Neutrophil (primary cell): ENCODE results near the gene SCAMP2.
"Not testable (repeated sequence)": the region's sequence is repeated elsewhere in the genome, so short reads cannot be mapped to it uniquely, and the experiment has no call there.

Experiments
- H3K27ac ChIP-seq: fragments of 200-600 bp; sonication (generic); 2 replicates; pipeline ENCODE4 v1.5.1; 2016; ENCODE audit warnings: mild to moderate bottlenecking, moderate library complexity
- H3K27me3 ChIP-seq: fragments of 200-600 bp; sonication (generic); 2 replicates; pipeline ENCODE4 v1.6.0; 2016; ENCODE audit warnings: mild to moderate bottlenecking
- H3K36me3 ChIP-seq: fragments of 200-600 bp; sonication (generic); 2 replicates; pipeline ENCODE4 v1.5.1; 2017
- H3K4me1 ChIP-seq, 2 experiments: fragments of 200-600 bp in 1 of 2; sonication (generic) in 1 of 2; 1 replicate in 1 of 2; 2 replicates in 1 of 2; pipeline versions ENCODE4 v1.5.1 to v1.6.1; 2013 to 2016; ENCODE audit warnings: low read depth in 1 of 2, low read length in 1 of 2, mild to moderate bottlenecking in 1 of 2, moderate library complexity in 1 of 2; ENCODE audit not compliant: control insufficient read depth in 1 of 2, insufficient read depth in 1 of 2
- H3K4me3 ChIP-seq, 2 experiments: fragments of 200-600 bp in 1 of 2; sonication (generic) in 1 of 2; 1 replicate in 1 of 2; 2 replicates in 1 of 2; pipeline ENCODE4 v1.5.1; 2013 to 2016; ENCODE audit warnings: low read depth in 1 of 2, low read length in 1 of 2, mild to moderate bottlenecking in 1 of 2, moderate library complexity in 1 of 2
- H3K9me3 ChIP-seq: fragments of 200-600 bp; sonication (generic); 2 replicates; pipeline ENCODE4 v1.5.1; 2016
- TF ChIP-seq, protein P1 (sequence below): fragments of 200-600 bp; sonication (generic); IDR thresholded peaks from 2 replicates; pipeline ENCODE4 v1.5.1; 2016; ENCODE audit warnings: antibody characterized with exemption

Gene SCAMP2

DNA sequence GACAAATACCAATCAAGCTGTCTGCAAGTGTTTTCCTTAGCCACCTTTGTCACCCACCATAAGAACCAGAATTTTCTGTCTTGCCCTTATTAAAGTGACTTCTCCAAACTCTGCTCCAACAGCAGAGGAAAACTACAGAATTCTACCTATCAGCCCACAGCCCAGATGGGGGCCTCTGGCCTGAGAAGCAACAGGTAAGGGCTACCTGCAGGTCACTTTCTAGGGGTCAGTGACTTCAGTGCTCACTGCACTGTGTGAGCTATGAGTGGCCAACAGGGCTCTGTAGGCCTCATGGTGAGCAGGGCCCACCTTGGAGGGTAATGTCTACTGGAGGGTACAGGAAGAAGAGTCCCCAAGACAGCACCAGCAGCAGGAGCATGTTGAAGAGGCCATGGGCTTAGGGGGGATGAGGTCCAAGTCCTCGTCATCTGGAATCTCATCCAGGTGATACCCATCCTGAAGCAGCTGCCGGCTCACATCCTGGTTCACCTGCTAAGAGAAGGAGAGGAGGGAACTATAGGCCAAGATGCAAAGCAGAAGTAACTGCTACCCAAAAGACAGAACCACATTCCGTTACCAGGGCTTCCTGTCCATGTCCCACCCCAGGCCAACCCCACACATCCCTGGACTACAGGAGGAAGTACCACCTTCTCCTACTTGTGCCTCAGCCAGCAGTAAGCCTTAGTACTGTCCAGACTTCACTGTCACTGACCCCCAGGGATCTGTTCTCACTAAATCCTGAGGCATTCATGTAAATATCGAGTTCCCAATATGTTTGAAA is 29.3 kb upstream of the SCAMP2 start:
- peaks cover 56% of the 10 kb centered on the region for H3K36me3 ChIP-seq
- TF ChIP-seq, protein P1, sequence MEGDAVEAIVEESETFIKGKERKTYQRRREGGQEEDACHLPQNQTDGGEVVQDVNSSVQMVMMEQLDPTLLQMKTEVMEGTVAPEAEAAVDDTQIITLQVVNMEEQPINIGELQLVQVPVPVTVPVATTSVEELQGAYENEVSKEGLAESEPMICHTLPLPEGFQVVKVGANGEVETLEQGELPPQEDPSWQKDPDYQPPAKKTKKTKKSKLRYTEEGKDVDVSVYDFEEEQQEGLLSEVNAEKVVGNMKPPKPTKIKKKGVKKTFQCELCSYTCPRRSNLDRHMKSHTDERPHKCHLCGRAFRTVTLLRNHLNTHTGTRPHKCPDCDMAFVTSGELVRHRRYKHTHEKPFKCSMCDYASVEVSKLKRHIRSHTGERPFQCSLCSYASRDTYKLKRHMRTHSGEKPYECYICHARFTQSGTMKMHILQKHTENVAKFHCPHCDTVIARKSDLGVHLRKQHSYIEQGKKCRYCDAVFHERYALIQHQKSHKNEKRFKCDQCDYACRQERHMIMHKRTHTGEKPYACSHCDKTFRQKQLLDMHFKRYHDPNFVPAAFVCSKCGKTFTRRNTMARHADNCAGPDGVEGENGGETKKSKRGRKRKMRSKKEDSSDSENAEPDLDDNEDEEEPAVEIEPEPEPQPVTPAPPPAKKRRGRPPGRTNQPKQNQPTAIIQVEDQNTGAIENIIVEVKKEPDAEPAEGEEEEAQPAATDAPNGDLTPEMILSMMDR = no peak
- peak overlapping the region in 1 of 2 experiments; percentile 3 for H3K4me3 ChIP-seq

DNA sequence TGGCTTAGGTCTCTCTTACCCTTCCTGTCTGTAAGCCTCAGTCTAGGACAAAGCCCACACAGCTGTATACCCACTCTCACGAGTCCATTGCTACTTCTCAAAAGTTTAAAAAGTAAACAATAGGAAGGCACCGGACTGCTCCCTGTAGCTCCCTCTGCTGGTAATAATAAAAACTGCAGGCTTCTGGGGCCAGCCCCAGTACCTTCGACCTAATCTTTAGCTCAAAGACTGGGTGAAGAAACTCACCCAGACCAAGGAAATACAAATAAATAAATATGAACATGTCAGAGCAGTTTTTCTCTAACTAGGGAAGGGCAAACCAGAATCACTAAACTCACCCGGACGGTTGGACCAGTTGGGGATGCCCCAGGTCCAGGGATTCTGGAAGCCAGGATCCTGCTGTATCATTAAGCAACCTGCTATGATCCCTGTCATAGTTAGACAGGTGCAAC is 28.5 kb upstream of the SCAMP2 start:
- Histone ChIP-seq H3K4me3 (no peak overlapping the region), H3K9me3 (no peaks in the 10 kb centered on the region), H3K36me3 (peaks cover 65% of the 10 kb centered on the region), H3K27ac (peak overlapping the region; percentile 54), H3K27me3 (no peaks in the 10 kb centered on the region), H3K4me1 (peaks cover 38 to 40% of the 10 kb centered on the region in 2 experiments)
- TF ChIP-seq, protein P1 = peak; percentile 94

More for the DNA sequence above, 29.3 kb upstream of the SCAMP2 start:
- no peaks in the 10 kb centered on the region for H3K27me3 ChIP-seq
- H3K4me1 ChIP-seq = peaks cover 45 to 48% of the 10 kb centered on the region in 2 experiments
- H3K9me3 ChIP-seq = no peaks in the 10 kb centered on the region
- H3K27ac ChIP-seq = peak overlapping the region; percentile 69

DNA sequence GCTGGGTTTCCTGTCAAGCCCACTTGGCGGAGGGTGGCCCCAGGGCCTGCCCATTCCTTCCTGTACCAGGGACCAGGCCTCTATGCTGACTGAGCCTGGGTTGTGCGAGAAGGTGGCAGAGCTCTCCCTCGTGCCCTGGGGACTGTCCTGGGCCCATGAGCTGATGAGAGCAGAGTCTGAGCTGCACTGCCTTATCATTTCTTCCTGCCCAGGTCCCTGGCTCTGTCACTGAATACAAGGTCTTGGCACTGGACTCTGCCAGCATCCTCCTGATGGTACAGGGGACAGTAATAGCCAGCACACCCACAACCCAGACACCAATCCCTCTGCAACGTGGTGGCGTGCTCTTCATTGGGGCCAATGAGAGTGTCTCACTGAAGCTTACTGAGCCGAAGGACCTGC is 24.1 kb upstream of the SCAMP2 start:
- TF ChIP-seq, protein P1 = no peak
- Histone ChIP-seq H3K4me1 (peaks cover 11 to 12% of the 10 kb centered on the region in 2 experiments), H3K9me3 (no peaks in the 10 kb centered on the region), H3K4me3 (no peak overlapping the region), H3K27ac (no peak overlapping the region), H3K27me3 (no peaks in the 10 kb centered on the region), H3K36me3 (peaks cover 70% of the 10 kb centered on the region)

DNA sequence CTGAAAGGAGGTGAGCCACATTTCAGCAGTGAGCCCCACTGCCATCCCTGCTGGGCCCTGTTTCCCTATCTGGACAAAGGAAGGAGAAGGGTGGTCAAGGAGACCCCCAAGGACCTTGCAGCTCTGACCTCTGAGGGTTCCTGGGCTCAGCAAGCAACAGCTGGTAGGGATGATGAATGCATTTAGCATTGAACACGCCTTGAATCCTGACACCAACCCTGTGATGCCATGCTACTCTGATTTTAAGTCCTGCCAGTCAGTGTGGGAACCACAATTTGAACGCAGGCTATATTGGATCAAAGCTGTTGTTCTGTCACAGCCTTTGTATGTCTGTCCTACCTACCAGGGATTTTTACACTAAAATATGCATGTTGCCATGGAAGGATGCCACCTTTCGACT is 23.2 kb upstream of the SCAMP2 start:
- no peaks in the 10 kb centered on the region for H3K27me3 ChIP-seq
- no peak overlapping the region for H3K27ac ChIP-seq
- H3K9me3 ChIP-seq = no peaks in the 10 kb centered on the region
- H3K4me3 ChIP-seq = no peak overlapping the region
- TF ChIP-seq, protein P1 = no peak
- H3K4me1 ChIP-seq = peaks cover 1 to 3% of the 10 kb centered on the region in 2 experiments
- peaks cover 65% of the 10 kb centered on the region for H3K36me3 ChIP-seq

DNA sequence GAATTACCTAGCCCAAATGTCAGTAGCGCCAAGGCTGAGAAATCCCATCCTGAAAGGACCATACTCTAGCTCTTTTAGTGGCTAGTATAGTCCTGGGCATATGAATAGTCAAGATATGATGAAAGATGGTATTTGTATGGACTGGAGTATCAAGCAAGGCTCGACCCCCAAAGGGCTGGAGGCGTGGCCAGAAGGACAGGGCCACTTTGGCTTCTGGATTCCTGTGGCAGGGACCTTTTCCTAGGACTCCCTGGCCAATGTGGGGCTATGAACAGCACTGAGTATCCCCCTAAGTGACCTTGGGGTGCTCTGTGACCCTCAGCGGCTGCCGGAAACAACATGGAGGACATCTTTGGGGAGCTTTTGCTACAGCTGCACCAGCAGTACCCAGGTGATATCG is 22.7 kb upstream of the SCAMP2 start:
- TF ChIP-seq, protein P1 = no peak
- Histone ChIP-seq H3K4me1 (no peaks in the 10 kb centered on the region), H3K9me3 (no peaks in the 10 kb centered on the region), H3K27me3 (no peaks in the 10 kb centered on the region), H3K27ac (no peak overlapping the region), H3K4me3 (no peak overlapping the region), H3K36me3 (peaks cover 60% of the 10 kb centered on the region)

DNA sequence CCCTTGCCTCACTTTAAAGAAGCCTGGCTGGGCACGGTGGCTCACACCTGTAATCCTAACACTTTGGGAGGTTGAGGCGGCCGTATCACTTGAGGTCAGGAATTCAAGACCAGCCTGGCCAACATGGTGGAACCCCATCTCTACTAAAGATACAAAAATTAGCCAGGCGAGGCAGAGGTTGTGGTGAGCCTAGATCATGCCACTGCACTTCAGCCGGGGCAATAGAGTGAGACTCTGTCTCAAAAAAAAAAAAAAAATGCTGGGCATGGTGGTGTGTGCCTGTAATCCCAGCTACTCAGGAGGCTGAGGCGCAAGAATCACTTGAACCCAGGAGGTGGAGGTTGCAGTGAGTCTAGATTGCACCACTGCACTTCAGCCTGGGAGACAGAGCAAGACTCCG is 21.2 kb upstream of the SCAMP2 start:
- H3K27me3 ChIP-seq, H3K4me3 ChIP-seq, H3K9me3 ChIP-seq, H3K27ac ChIP-seq: not testable (repeated sequence)
- peaks cover 11 to 12% of the 10 kb centered on the region in 2 experiments for H3K4me1 ChIP-seq
- H3K36me3 ChIP-seq = peaks cover 45% of the 10 kb centered on the region
